Coronary artery (tissue), 2 donors: ENCODE results near the gene PKNOX2.

Source experiments
- DNase-seq: peaks from one replicate; pipeline ENCODE4 v3.0.0-alpha.2; 2017; ENCODE audit warnings: low spot score
- H3K27ac ChIP-seq, 2 donors: fragments of 200-600 bp; sonication (generic); one replicate each; pipeline ENCODE4 v1.5.1; 2016 to 2019
- H3K4me3 ChIP-seq: fragments of 200-600 bp; sonication (generic); 2 replicates; pipeline ENCODE4 v1.5.1; 2016; ENCODE audit warnings: mild to moderate bottlenecking, moderate library complexity
- CTCF ChIP-seq: fragments of 200-600 bp; sonication (generic); IDR thresholded peaks from one replicate; pipeline ENCODE4 v1.5.1; 2019; ENCODE audit warnings: antibody characterized with exemption

The PKNOX2 gene

DNA sequence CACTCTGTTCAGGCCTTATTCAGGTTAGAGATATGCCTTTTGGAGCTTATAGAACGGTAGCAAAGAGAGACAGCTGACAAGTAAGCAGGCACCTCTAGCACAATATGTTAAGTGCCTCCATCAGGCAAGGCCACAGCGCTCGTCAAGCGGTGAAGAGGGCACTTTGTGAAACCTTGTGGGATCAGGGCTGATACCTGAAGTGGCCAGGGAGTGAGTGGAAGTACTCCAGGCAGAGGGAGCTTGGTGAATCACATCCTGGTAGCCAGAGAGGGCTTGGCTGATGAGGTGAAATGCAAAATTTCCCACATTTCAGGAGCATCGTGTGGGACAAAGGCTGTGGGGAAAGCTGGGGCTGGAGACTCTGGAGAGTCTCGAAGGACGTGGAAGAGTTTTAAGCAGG lies 87.4 kb downstream of the PKNOX2 start:
- TF ChIP-seq CTCF = no peak
- Histone ChIP-seq H3K4me3 (no peak overlapping the region), H3K27ac (no peak overlapping the region)
- DNase-seq = no peak

DNA sequence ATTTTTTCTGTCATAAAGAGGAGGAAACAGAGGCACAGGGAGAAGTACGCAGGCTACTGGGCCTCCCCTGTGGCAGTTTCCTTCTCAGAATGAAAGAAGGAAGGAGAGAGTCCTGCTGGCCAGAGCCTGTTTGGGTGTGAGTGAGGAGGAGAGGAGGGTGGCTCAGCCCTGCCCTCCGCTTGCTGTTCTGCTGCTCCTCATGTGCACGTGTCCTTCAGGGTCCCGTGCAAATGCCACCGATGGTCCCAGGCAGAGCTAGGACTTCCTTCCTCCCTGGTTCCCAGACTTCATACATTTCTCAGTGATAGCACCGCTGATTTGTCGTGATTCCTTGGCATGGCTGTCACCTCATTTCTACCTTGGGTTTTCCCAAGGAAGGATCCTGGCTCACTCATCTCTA lies 88.7 kb downstream of the PKNOX2 start:
- no peak overlapping the region for H3K27ac ChIP-seq
- no peak for DNase-seq

DNA sequence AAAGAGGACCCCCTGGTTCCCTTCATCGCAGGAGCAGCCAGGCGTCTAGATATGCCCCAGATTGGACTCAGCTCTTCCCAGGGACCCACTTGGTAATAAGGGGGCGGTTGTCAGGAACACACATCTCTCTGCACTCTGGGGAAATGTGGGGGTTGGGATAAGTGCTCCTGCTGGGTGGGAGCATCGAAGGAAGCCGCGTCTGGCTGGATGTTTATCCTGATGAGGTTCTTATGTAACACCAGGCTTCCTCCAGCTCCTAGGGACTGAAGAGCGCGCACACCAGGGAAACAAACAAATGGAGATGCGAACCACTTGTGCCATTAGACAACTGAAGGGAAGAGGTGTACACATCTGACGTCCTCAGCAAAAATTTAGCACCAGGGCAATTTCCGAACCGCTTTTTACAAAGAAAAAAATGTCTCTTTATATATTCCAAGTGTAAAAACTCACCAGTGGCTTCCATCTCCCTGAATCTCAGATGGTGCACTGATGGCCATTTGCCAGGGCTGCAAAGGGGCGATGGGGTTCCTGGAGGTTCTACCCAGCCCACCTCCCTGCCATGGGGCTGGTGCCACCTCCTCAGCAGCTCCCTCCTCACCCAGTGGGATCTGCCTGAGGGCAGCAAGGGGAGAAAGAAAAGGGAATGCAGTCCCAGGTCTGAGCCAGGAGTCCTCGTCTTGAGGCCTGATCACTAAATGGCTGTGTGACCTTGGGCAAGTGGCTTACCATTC lies 89.4 kb downstream of the PKNOX2 start:
- no peak for DNase-seq
- TF ChIP-seq CTCF = no peak
- no peak overlapping the region for H3K4me3 ChIP-seq
- H3K27ac ChIP-seq = no peak overlapping the region

More for the DNA sequence above, 88.7 kb downstream of the PKNOX2 start:
- H3K4me3 ChIP-seq = no peak overlapping the region
- no peak for TF ChIP-seq CTCF

DNA sequence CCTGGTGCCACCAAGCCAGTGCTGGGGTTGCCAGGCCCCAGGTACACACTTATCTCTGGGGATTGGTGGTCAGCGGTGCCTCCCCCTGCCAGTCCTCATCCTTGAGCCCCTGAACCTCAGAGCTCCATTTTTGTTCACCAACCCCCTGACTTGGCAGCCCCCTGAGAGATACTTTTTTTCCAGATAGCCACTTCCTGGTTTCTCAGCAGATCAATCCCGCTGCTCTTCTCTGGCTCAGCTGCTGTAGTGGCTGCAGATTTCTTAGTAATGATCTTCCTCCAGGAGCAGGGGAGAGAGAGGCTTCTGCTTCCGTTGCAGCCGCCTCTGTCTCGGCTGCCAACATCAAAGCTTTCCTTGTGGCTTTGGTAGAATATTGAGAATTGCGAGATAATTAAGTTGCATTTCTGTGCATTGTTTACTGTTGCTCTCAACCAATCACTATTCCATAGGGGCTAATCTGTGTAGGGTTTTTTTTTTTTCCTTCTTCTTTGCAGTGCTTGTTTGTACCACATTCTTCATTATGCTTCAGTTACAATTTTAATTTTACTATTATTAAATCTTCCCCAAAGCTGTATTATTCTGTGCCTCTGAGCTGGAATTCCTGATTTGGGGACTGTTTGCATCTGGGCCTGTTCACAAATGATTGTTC lies 92.1 kb downstream of the PKNOX2 start:
- H3K4me3 ChIP-seq = no peak overlapping the region
- no peak overlapping the region for H3K27ac ChIP-seq
- TF ChIP-seq CTCF = no peak
- DNase-seq = no peak

- no peak for DNase-seq
Measured at GRCh38 chr11:125257190-125257579, 92.6 kb downstream of the PKNOX2 start.

DNA sequence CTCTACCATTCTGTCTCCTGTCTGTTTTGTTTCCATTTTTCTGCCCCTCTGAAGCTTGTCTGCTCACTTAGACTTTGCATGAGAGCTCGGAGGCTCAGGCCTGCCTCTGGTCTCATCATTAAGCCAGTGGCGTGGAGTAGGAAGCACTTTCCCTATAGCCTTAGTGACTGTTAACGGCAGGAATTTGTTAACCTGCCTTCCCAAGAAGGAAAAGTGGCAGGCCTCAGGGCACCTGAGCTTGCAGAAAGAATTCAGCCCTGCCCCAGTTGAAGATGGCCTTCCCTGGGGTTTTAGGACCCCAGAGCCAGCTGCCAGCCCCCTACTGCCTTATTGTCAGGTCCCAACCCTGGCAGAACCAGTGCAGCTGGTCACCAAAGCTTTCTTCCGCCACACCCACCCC lies 93.2 kb downstream of the PKNOX2 start:
- Histone ChIP-seq H3K27ac (no peak overlapping the region), H3K4me3 (no peak overlapping the region)
- DNase-seq = no peak
- no peak for TF ChIP-seq CTCF

More at GRCh38 chr11:125257190-125257579, 92.6 kb downstream of the PKNOX2 start:
- TF ChIP-seq CTCF = no peak
- Histone ChIP-seq H3K27ac (no peak overlapping the region), H3K4me3 (no peak overlapping the region)
